Activated T-helper 17 cell treated with anti-CD3 and anti-CD28 coated beads, Interleukin-2, amount 50 U/mL, for 72 hours (primary cell): ENCODE measurements around the gene GRK2. TPM values are rescaled to one million over a fixed set of nuclear protein-coding genes. Genes with fewer than 3 reads are reported as not detected.
A peak's percentile ranks its signal among the peaks of the same experiment; 100 is the strongest.
"Not testable (repeated sequence)": the region's sequence is repeated elsewhere in the genome, so short reads cannot be mapped to it uniquely, and the experiment has no call there.

Experiments used
- ATAC-seq: fragments of 150-1000 bp; cut with Tn5 transposase; replicated peaks from 2 replicates; pipeline ENCODE4 v1.10.0; 2021; ENCODE audit warnings: mild to moderate bottlenecking, moderate library complexity
- H3K27ac Mint-ChIP-seq: one replicate; pipeline ENCODE4 v1.8.0; 2022; ENCODE audit warnings: mixed read lengths
- H3K27me3 Mint-ChIP-seq: one replicate; pipeline ENCODE4 v1.8.0; 2022; ENCODE audit warnings: mixed read lengths
- H3K36me3 Mint-ChIP-seq: one replicate; pipeline ENCODE4 v1.8.0; 2022; ENCODE audit warnings: low read depth, mild to moderate bottlenecking, mixed read lengths
- H3K4me1 Mint-ChIP-seq: one replicate; pipeline ENCODE4 v1.8.0; 2022; ENCODE audit warnings: mixed read lengths
- H3K4me3 Mint-ChIP-seq: one replicate; pipeline ENCODE4 v1.8.0; 2022; ENCODE audit warnings: mild to moderate bottlenecking, mixed read lengths
- H3K9me3 Mint-ChIP-seq: one replicate; pipeline ENCODE4 v1.8.0; 2022; ENCODE audit warnings: mixed read lengths
- total RNA-seq, 2 donors: library from RNA; stranded (reverse); gene quantifications; one replicate each; pipeline ENCODE4 v1.2.3, GENCODE V29; 2022

GRK2 gene
- 100 to 1,000 TPM; 197 to 265 TPM for total RNA-seq

DNA sequence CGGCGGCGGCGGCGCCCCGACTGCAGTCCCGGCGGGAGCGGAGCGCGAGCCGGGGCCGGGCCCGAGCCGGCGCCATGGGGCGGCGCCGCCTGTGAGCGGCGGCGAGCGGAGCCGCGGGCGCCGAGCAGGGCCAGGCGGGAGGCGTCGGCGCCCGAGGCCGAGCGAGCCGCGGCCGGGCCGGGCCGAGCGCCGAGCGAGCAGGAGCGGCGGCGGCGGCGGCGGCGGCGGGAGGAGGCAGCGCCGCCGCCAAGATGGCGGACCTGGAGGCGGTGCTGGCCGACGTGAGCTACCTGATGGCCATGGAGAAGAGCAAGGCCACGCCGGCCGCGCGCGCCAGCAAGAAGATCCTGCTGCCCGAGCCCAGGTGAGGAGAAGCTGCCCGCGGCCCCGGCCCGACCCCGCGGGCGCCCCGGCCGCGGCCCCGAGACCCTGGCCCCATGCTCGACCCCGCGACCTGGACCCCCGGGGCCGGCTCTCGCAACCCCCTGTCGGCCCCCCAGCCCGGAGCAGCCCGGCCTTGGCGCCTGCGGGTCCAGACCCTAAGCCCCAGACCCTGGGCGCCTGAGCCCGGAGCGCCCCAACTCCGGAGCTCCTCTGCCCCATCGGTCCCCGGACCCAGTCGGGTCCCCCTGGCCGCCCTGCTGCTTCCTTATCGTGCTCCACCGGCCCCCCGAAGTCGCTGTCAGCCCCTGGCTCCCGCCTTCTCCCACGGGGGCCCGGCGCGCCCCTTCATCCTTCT lies at the start of gene GRK2:
GRK2 (plus strand) TSS at position 25 of the 739 bp plus-strand sequence; CDS start at position 252, 227 bp downstream.
- H3K9me3 Mint-ChIP-seq: no peaks in the 10 kb centered on the region
- peak within 1 kb of the TSS; percentile 99 for H3K27ac Mint-ChIP-seq
- ATAC-seq: peak; percentile 15
- H3K27me3 Mint-ChIP-seq: no peaks in the 10 kb centered on the region
- H3K4me3 Mint-ChIP-seq: peak within 1 kb of the TSS; percentile 99
- H3K4me1 Mint-ChIP-seq: peaks cover 45% of the 10 kb centered on the region
- peaks cover 61% of the 10 kb centered on the region for H3K36me3 Mint-ChIP-seq

DNA sequence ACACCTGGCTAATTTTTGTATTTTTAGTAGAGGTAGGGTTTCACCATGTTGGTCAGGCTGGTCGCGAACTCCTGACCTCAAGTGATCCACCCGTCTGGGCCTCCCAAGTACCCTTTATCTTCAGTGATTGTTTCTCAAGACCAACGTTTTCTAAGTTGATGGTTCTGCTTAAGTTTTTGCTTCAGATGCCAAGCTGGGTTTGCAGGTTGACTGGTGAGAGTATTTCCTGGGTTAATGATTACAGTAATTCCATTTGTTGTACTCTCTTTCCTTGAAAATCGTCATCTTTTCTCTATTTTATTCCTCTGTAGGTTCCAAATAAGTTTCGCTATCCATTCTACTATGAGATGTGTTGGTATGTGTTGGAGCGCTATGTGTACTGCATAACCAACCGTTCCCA lies 38.5 kb upstream of the GRK2 start:
- Mint-ChIP-seq H3K36me3 (peaks cover 90% of the 10 kb centered on the region), H3K27ac (no peak overlapping the region)

DNA sequence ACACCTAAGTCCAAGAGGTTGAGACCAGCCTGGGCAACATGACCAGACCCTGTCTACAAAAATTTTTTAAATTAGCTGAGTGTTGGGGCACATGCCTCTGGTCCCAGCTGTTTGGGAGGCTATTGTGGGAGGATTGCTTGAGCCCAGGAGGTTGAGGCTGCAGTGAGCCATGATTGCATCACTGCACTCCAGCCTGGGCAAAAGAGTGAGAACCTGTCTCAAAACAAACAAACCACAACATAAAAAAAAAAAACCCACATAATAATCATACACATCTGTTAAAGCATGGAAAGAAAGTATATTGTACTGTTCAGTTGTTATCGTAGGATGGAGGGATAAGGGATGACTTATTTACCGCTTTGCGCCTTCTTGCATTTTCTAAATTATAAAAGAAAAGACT lies 35.9 kb upstream of the GRK2 start:
- Mint-ChIP-seq H3K27me3 (no peaks in the 10 kb centered on the region), H3K9me3 (no peaks in the 10 kb centered on the region), H3K27ac (peak overlapping the region; percentile 59), H3K4me3 (no peak overlapping the region), H3K4me1 (peaks cover 11% of the 10 kb centered on the region), H3K36me3 (peaks cover 83% of the 10 kb centered on the region)
- ATAC-seq: peak; percentile 79

More for the DNA sequence above, 38.5 kb upstream of the GRK2 start:
- H3K4me3 Mint-ChIP-seq: no peak overlapping the region
- no peaks in the 10 kb centered on the region for H3K27me3 Mint-ChIP-seq
- H3K4me1 Mint-ChIP-seq: no peaks in the 10 kb centered on the region
- no peaks in the 10 kb centered on the region for H3K9me3 Mint-ChIP-seq
- no peak for ATAC-seq

DNA sequence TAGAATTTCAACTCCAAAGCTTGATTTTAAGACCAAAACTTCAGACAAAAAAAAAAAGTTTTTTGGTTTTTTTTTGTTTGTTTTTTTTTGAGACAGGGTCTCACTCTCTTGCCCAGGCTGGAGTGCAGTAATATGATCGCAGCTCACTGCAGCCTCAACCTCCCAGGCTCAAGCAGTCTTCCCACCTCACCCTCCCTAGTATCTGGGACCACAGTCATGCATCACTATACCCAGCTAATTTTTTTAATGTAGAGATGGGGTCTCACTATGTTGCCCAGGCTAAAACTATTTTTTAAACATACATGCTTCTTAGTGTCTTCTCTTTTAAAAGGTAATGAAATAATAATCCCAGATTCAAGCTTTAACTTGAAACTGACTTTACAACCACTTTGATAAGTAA lies 35.4 kb upstream of the GRK2 start:
- Mint-ChIP-seq H3K4me1 (peaks cover 11% of the 10 kb centered on the region), H3K4me3 (no peak overlapping the region), H3K9me3 (no peaks in the 10 kb centered on the region), H3K36me3 (peaks cover 87% of the 10 kb centered on the region), H3K27me3 (no peaks in the 10 kb centered on the region), H3K27ac (peak overlapping the region; percentile 59)
- no peak for ATAC-seq

DNA sequence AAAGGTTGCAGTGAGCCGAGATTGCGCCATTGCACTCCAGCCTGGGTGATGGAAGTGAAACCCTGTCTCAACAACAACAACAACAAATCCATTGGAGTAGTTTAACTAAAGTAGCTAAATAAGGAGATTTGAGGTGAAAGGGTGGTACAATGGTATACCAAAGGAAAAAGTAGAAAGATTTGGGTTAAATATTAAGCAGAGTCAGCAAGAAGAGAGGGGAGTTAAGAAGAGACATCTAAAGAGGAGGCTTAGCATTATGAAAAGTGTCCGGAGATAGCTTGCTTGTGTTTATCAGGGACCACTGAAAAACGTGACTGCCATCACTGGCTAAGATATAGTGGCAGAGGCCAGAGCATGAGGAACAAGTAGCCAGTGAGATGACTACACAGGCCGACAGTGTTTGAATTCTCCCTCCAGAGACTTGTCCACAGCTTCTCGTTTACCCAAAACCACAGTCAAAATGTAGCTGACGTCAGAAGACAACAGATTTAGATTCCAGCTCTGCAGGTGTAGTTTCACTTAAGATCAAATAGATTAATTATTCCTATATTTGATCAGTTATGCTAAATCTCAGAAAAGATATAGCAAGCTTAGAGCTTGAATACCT lies 32.6 kb upstream of the GRK2 start:
- peak overlapping the region; percentile 36 for H3K27ac Mint-ChIP-seq

DNA sequence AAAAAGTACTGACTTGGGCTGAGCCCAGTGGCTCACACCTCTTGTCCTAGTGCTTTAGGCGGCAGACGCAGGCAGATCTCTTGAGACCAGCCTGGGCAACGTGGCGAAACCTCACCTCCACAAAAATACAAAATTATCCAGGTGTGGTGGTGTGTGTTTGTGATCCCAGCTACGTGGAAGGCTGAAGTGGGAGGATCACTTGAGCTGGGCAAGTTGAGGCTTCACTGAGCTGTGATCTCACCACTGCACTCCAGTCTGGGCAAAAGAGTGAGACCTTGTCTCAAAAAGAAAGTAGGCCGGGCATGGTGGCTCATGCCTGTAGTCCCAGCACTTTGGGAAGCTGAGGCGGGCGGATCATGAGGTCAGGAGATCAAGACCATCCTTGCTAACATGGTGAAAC lies 31.7 kb upstream of the GRK2 start:
- not testable (repeated sequence) for ATAC-seq, H3K9me3 Mint-ChIP-seq
- peaks cover 22% of the 10 kb centered on the region for H3K4me1 Mint-ChIP-seq

More for the DNA sequence above, 32.6 kb upstream of the GRK2 start:
- H3K27me3 Mint-ChIP-seq: no peaks in the 10 kb centered on the region
- H3K4me1 Mint-ChIP-seq: peaks cover 13% of the 10 kb centered on the region
- peaks cover 68% of the 10 kb centered on the region for H3K36me3 Mint-ChIP-seq
- no peaks in the 10 kb centered on the region for H3K9me3 Mint-ChIP-seq
- no peak overlapping the region for H3K4me3 Mint-ChIP-seq
- ATAC-seq: no peak

DNA sequence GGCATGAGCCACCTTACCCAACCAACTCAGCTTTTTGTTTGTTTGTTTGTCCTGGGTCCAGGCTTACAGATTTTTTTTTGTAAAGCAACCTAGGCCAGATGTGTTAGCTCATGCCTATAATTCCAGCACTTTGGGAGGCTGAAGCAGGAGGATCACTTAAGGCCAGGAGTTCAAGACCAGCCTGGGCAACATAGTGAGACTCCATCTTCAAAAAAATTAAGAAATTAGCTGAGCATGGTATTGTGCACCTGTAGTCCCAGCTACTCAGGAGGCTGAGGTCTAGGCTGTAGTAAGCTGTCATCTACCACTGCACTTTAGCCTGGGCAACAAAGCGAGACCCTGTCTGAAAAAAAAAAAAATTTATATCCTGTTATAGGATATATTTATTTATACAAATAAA lies 28.7 kb upstream of the GRK2 start:
- Mint-ChIP-seq H3K4me3 (no peak overlapping the region), H3K4me1 (peaks cover 29% of the 10 kb centered on the region), H3K27ac (no peak overlapping the region), H3K36me3 (peaks cover 58% of the 10 kb centered on the region), H3K27me3 (no peaks in the 10 kb centered on the region), H3K9me3 (no peaks in the 10 kb centered on the region)
- ATAC-seq: no peak

More for the DNA sequence above, 31.7 kb upstream of the GRK2 start:
- Mint-ChIP-seq H3K27ac (peak overlapping the region; percentile 36), H3K36me3 (peaks cover 59% of the 10 kb centered on the region)
- H3K27me3 Mint-ChIP-seq, H3K4me3 Mint-ChIP-seq: not testable (repeated sequence)

DNA sequence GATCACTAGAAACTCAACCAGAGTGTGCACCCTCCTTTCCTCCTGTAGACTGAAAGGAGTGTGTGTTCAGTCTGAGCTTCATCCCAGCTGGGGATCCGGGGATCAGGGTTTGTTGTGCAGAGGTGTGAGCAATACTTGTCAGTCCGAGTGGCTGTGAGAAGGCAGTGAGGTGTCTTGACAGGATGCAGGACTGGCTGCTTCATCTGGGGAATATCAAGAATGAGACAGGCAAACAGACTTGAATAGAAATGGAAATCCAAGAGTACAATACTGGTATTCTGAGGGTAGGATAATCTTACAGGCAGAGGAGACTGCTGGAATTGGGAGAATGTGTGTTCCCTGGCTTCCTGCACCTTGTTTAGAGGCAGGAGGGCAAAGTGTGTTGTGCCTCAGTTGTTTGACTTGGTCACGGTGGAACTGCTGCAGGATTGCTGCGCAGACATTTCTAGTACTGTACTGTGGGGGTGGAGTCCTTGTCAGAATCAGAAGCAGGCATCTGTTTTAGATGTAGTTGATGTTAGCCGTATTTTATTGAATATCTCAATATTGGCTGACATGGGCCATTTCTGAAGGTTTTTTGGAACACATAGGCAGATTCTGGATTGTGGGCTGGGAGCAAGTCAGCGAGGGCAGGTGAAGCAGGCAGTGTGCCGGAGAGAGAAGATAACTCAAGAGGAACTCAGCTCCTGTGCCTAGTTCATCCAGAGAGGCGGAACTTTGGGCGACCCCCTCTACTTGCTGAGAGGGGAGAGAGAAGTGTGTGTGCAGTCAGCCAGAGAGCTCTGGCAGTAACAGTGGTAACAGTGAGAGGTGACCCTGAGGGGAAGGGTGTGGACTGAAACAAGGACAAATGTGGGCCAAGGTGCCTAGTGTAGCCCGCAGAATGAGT lies 27.1 kb upstream of the GRK2 start:
- Mint-ChIP-seq H3K4me3 (peak overlapping the region; percentile 98), H3K4me1 (peaks cover 30% of the 10 kb centered on the region), H3K36me3 (peaks cover 59% of the 10 kb centered on the region), H3K9me3 (no peaks in the 10 kb centered on the region), H3K27me3 (no peaks in the 10 kb centered on the region), H3K27ac (peak overlapping the region; percentile 99)
- ATAC-seq: no peak

DNA sequence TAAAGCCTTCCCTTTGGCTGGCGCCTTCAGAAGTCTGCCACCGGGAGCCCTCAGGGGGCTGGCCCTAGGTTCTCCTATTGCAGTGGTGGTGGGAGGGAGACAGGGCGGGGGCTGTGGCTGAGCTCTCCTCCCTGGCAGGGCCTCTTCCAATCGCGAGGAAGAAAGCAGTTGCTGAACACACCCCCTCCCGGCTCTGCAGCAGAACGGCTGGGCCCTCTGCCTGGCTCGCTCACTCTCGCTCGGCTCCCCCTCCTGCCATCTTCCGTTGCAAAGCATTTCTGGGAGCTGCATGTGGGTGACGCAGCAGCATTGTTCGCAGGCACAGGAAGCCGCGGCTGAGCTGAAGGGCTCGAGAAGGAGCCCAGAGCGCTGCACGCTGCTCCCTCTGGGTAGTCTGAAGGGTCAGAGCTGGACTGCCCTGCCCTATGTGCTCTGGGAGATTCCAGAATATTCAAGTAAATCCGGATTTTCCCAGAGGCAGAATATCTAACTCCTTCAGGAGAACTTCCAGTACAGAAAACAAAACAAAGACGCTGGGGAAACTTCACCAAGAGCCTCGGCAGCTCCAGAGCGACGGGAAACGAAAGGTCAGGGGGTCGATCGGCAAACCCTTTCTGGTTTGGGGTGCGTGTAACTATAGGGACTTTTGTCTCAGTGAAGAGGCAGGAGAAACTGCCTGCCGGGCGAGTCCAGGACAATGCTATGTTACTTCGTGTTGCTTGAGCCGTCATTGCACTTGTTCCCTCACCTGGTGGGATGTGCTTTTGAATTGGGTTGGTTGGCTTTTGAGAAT lies 26.3 kb upstream of the GRK2 start:
- Mint-ChIP-seq H3K4me3 (peak overlapping the region; percentile 98), H3K27me3 (no peaks in the 10 kb centered on the region), H3K36me3 (peaks cover 63% of the 10 kb centered on the region), H3K9me3 (no peaks in the 10 kb centered on the region), H3K27ac (peak overlapping the region; percentile 99), H3K4me1 (peaks cover 32% of the 10 kb centered on the region)
- peak; percentile 92 for ATAC-seq

DNA sequence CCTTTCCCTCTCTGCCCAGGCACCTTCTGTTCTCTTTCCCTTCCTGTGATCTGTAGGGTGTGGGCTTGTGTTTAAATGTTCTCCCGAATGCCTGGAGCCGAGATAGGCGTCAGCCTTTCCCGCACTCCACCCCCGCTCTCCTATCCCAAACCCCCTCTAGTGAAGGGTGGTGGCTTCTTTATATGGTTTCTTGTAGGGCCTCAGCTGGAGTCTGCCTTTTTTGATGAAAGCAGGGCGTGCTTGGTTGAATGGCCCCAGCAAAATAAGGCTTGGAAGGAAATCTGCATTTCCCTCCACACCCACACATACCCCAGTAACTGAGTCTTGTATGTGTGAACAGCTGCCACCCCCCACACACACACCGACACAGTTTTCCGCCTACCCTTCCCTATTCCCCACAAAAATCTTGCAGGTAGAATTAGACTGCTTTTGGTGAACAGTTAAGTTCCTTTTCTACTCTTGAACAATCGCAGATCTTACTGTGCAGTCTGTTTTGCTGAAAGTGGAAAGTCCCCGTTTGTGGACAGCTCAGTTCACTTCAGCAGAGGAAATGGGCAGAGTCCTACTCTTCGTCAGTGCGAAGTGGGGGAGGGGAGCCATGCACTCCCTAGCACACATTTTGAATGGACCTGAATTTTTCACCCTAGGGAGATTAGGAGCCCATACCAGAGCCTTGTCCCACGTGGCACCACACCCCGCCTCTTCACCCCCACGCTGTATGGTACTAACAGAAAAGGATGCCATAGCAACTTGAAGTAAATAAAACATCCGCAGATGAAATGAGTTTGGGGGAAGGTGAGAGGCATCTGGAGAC lies 25.5 kb upstream of the GRK2 start:
- peaks cover 68% of the 10 kb centered on the region for H3K36me3 Mint-ChIP-seq
- ATAC-seq: peak; percentile 58
- H3K4me3 Mint-ChIP-seq: peak overlapping the region; percentile 98
- H3K27ac Mint-ChIP-seq: peak overlapping the region; percentile 99
- H3K4me1 Mint-ChIP-seq: peaks cover 35% of the 10 kb centered on the region
- no peaks in the 10 kb centered on the region for H3K27me3 Mint-ChIP-seq
- H3K9me3 Mint-ChIP-seq: no peaks in the 10 kb centered on the region

DNA sequence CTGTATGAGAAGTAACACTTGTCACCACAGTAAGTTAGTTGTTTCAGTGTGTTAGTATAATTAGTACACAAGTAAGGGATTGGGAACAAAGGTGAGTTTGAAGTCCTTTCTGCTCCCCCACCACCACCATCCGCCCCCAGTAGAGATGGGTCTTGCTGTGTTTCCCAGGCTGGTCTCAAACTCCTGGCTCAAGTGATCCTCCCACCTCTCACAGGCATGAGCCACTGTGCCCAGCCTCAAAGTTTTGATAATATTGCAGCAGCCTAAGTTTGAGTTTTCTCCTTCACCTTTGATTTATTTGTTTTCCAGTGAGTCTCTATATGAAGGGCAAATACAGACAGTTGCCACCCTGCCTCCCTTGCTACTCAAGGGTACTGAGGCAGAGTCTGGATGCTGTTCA lies 23.7 kb upstream of the GRK2 start:
- Mint-ChIP-seq H3K4me1 (peaks cover 35% of the 10 kb centered on the region), H3K9me3 (no peaks in the 10 kb centered on the region), H3K27ac (peak overlapping the region; percentile 99), H3K27me3 (no peaks in the 10 kb centered on the region), H3K4me3 (peak overlapping the region; percentile 98), H3K36me3 (peaks cover 78% of the 10 kb centered on the region)
- ATAC-seq: no peak

DNA sequence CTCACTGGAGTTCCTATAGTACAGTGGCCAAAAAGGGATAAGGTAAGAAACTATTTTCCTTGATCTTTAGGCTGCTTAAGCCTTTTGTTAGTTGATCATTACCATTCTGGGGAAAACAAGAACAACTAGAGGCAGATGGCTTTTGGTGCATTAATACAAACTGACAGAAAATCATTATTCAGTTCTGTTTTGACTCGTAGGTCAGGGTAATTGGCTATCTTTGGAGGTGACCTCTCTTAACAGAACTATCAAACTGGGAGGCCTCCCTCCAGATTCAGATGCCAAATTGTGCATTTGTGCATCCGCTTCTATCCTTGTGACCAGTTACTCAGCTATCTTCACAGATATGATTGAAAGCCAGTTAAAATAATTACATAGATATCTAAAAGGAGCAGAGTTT lies 23.2 kb upstream of the GRK2 start:
- Mint-ChIP-seq H3K27ac (peak overlapping the region; percentile 99), H3K36me3 (peaks cover 83% of the 10 kb centered on the region), H3K4me3 (peak overlapping the region; percentile 98), H3K9me3 (no peaks in the 10 kb centered on the region), H3K4me1 (peaks cover 35% of the 10 kb centered on the region), H3K27me3 (no peaks in the 10 kb centered on the region)
- ATAC-seq: no peak

DNA sequence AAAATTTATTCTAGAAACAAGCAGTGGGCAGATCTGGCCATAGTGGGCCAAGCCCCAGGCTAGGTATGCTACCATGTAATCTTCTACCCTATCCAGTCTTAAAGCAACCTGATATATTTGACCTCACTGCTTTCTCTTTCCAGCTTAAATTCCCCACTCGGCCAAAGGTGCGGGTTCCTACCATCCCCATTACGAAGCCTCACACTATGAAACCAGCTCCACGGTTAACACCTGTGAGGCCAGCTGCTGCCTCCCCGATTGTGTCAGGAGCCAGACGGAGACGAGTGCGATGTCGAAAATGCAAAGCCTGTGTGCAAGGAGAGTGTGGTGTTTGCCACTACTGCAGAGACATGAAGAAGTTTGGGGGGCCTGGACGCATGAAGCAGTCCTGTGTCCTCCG lies 21.2 kb upstream of the GRK2 start:
- ATAC-seq: no peak
- Mint-ChIP-seq H3K4me1 (peaks cover 33% of the 10 kb centered on the region), H3K4me3 (no peak overlapping the region), H3K27ac (peak overlapping the region; percentile 36), H3K27me3 (no peaks in the 10 kb centered on the region), H3K9me3 (no peaks in the 10 kb centered on the region), H3K36me3 (peaks cover 100% of the 10 kb centered on the region)
